Measurements from ENCODE around the gene UBE2S. TPM values are rescaled to one million over a fixed set of nuclear protein-coding genes. Genes with fewer than 3 reads are reported as not detected.

The UBE2S gene
- total and polyA plus RNA-seq, 12 donors: 8.8 to 57.1 (median 18.8) TPM

DNA sequence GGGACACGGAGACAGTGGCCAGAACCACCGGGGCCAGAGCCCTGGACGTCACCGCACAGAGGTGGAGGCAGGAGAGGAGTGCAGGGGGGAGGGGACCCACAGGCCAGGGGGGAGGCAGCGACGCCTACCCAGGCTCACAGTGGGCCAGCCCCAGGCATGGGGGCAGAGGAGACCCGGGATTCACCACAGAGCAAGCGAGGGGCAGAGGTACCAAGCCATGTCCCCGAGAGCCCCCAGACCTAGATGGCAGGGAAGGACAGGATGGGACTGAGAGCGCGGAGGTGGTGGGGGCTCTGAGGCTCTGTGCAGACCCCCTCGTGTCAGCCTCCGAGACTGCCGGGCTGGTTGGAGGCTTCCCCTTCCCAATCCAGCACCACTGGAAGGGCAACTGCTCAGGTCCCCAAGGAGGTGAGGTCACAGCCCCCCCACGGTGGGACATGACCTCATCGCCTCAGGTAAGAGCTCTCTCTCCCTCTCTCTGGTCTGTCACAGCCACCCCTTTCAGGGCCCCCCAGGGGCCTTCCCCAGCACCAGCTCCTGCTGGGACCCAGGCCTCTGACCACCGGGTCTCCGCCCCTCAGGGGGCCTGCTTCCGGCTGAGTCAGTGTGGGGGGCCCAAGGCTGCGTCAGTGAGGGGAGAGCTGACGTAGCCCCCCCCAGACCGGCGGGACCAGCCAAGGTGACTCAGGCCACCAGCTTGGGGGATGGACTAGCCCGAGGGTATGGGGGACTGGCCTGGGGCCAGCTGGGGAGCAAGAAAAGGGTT is 35.1 kb downstream of the UBE2S start:
- intact Hi-C loops (cut with DNase I): no loop called here
- WGBS, 4 donors: 39 to 53% (median 40%) methylated on average over 19 to 24 of the region's 24 CpGs

DNA sequence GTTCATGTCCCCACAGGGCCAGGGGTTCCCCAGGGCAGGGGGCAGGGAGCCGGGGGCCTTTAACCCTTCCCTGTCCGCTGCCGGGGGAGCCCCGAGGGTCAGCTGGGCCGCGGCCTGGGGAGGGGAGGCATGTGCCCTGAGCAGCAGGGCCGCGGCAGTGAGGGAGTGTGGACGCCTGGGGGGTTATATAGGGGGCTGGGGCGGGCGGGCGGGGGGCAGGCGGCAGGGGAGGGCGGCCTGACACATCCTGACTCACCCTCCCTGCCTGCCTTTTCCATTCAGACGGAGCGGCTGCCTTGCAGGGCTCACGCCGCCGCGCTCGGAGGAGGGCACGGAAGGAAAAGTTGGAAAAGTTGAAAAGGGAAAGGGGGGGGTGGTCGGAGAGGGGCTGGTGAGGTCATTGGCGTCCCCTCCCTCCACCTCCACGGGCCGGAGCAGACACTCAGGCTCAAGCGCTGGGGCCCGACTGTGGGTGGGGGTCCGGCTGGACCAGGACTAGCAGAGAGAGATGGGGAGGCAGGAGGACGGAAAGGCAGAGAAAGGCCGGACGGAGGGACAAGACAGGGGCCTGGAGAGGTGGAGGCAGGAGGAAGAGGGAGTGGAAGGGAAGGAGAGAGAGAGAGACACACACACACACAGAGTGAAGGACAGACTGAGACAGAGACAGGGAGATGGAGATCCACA is 37.1 kb downstream of the UBE2S start, which contains the start of gene IL11:
Gene IL11, minus strand, starts transcription at position 159 of the 684 bp plus-strand sequence. Its CDS starts 153 bp downstream, at position 6.
- WGBS, 4 donors: 12 to 26% (median 16%) methylated on average over 18 to 32 of the region's 32 CpGs
- H3K27ac ChIP-seq: no peak within 1 kb of the TSS
- TF ChIP-seq, protein P1, sequence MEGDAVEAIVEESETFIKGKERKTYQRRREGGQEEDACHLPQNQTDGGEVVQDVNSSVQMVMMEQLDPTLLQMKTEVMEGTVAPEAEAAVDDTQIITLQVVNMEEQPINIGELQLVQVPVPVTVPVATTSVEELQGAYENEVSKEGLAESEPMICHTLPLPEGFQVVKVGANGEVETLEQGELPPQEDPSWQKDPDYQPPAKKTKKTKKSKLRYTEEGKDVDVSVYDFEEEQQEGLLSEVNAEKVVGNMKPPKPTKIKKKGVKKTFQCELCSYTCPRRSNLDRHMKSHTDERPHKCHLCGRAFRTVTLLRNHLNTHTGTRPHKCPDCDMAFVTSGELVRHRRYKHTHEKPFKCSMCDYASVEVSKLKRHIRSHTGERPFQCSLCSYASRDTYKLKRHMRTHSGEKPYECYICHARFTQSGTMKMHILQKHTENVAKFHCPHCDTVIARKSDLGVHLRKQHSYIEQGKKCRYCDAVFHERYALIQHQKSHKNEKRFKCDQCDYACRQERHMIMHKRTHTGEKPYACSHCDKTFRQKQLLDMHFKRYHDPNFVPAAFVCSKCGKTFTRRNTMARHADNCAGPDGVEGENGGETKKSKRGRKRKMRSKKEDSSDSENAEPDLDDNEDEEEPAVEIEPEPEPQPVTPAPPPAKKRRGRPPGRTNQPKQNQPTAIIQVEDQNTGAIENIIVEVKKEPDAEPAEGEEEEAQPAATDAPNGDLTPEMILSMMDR (IDR thresholded peaks at IDR 0.05): no peak
- no peak for TF ChIP-seq POLR2A (IDR thresholded peaks at IDR 0.05)
- H3K9me3 ChIP-seq (replicated peaks in 1 of 3): no peaks in the 10 kb centered on the region
- intact Hi-C loops (cut with DNase I): no loop called here
- peaks cover 0 to 6% of the 10 kb centered on the region in 2 donors for H3K4me1 ChIP-seq (replicated peaks in 1 of 2)
- no peak for DNase-seq
- peak within 1 kb of the TSS in 1 of 4 donors; percentile 25 for H3K4me3 ChIP-seq
- H3K36me3 ChIP-seq (replicated peaks in 1 of 2): no peaks in the 10 kb centered on the region
- H3K27me3 ChIP-seq: peaks cover 54% of the 10 kb centered on the region

More for the DNA sequence above, 35.1 kb downstream of the UBE2S start:
- Histone ChIP-seq H3K27ac (no peak overlapping the region), H3K4me1 (replicated peaks in 1 of 2) (peaks cover 0 to 6% of the 10 kb centered on the region in 2 donors), H3K27me3 (peaks cover 64% of the 10 kb centered on the region), H3K9me3 (replicated peaks in 1 of 3) (no peaks in the 10 kb centered on the region), H3K36me3 (replicated peaks in 1 of 2) (no peaks in the 10 kb centered on the region), H3K4me3 (no peak overlapping the region)
- TF ChIP-seq, protein P1 (IDR thresholded peaks at IDR 0.05): no peak
- TF ChIP-seq POLR2A (IDR thresholded peaks at IDR 0.05): no peak
- no peak for DNase-seq

DNA sequence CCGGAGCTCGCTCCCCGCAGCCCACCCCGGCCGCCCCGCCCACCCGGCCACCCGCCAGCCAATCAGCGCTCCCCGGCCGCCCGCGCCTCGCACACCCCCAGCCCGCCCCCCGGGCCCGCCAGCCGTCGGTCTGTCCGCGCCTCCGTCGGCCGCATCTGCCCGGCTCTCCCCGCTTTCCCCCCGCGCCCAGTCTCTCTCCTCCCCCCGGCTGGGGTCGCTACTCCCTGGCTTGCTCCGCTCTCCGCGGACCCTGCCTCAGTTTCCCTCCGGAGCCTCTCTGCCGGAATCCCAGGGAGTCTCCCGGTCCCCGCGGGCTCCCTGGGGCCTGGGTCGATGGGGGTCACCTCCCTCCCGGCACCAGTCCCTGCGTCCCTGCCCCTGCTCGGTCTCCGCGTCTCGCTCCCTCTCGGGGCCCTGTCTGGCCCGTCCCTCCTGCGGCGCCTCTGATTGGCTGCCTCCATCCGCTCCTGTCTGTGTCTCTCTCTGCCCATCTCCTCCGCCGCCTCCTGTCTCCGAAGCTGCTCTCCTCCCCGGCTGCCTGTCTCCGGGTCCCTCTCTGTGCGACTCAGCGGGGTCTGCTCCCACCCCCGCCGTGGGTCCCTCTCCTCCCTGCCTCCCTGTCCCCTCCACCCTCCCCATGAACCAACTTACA is 37.8 kb downstream of the UBE2S start:
- WGBS, 4 donors: 1 to 6% (median 1%) methylated on average over 11 to 54 of the region's 59 CpGs
- peak in 1 of 7 donors; percentile 40 for DNase-seq
- Histone ChIP-seq H3K36me3 (replicated peaks in 1 of 2) (no peaks in the 10 kb centered on the region), H3K9me3 (replicated peaks in 1 of 3) (no peaks in the 10 kb centered on the region), H3K27ac (no peak overlapping the region), H3K4me1 (replicated peaks in 1 of 2) (peaks cover 0 to 6% of the 10 kb centered on the region in 2 donors), H3K27me3 (peaks cover 52% of the 10 kb centered on the region), H3K4me3 (peak overlapping the region in 1 of 4 donors; percentile 25)
- TF ChIP-seq POLR2A (IDR thresholded peaks at IDR 0.05): no peak
- TF ChIP-seq, protein P1 (IDR thresholded peaks at IDR 0.05): no peak
- intact Hi-C loops (cut with DNase I): no loop called here
